Measurements from ENCODE around the gene ZSCAN9. TPM values are rescaled to one million over a fixed set of nuclear protein-coding genes. Genes with fewer than 3 reads are reported as not detected.

The ZSCAN9 gene
- total RNA-seq, 1 donor from 2014 or later, result 12.5 TPM

DNA sequence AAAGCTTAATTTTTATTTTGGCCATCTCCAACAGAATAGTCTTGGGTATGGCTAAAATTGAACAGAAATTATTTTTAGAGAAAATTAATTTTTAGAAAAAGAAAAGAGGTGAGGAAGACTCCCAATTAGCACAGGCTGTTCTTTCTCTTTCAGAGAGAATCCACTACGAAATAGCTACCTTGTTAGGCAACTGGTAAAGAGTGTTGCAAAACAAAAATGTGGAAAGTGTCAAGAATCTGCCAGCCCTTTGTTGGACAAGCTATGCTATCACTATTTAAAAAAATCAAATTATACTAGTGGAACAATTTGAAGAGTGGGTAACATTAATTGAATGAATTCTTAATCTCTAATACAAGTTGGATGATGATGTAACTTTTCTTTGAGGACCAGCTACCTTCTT, 19.2 kb upstream of the ZSCAN9 start:
- no peak overlapping the region for H3K4me3 ChIP-seq (ENCODE audit: low read depth, low read length)
- no peak for DNase-seq (ENCODE audit: low read depth)
- no peak for TF ChIP-seq CTCF (conservative IDR thresholded peaks at IDR 0.05; ENCODE audit: low read depth, low read length)

GRCh38 chr6:28206527-28206926, 18.5 kb upstream of the ZSCAN9 start:
- no peak overlapping the region for H3K4me3 ChIP-seq (ENCODE audit: low read depth, low read length)
- no peak for TF ChIP-seq CTCF (conservative IDR thresholded peaks at IDR 0.05; ENCODE audit: low read depth, low read length)
- DNase-seq (ENCODE audit: low read depth), result no peak

- peak overlapping the region; percentile 50 for H3K4me3 ChIP-seq (ENCODE audit: low read depth, low read length)
These were observed 18.1 kb upstream of the ZSCAN9 start for GRCh38 chr6:28206928-28207509.

GRCh38 chr6:28207510-28208110, 17.5 kb upstream of the ZSCAN9 start:
- TF ChIP-seq CTCF (conservative IDR thresholded peaks at IDR 0.05; ENCODE audit: low read depth, low read length), result no peak
- peak overlapping the region; percentile 50 for H3K4me3 ChIP-seq (ENCODE audit: low read depth, low read length)
- DNase-seq (ENCODE audit: low read depth), result no peak

More at GRCh38 chr6:28206928-28207509, 18.1 kb upstream of the ZSCAN9 start:
- no peak for TF ChIP-seq CTCF (conservative IDR thresholded peaks at IDR 0.05; ENCODE audit: low read depth, low read length)
- no peak for DNase-seq (ENCODE audit: low read depth)

DNA sequence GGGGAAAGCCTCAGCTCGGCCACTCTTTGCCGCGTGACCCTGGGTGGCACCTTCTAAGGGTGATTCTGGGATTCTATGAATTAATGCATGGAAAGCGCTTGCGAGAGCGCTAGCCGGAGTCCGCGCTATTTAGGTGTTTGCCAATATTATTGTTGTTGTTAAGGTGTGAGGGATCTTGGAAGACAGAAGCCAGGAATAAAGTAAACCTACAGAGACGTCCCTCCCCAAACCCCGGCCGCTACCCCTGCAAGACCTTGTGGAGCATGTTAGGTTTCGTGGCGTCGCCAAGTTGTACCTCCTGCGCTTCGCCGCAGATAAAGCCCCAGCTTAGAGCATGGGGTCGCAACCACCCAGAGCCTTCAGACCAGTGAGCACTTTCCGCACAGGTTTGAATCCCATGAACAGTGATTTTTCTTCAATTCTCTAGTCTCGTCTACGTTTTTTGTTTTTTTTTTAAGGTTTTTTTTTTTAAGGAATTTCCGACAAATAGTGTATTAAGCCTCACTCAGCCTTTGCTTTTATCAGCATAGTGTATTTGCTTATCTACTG, 16.9 kb upstream of the ZSCAN9 start:
- no peak for TF ChIP-seq CTCF (conservative IDR thresholded peaks at IDR 0.05; ENCODE audit: low read depth, low read length)
- H3K4me3 ChIP-seq (ENCODE audit: low read depth, low read length), result peak overlapping the region; percentile 50
- DNase-seq (ENCODE audit: low read depth), result no peak

GRCh38 chr6:28209753-28210535, 15.1 kb upstream of the ZSCAN9 start:
- H3K4me3 ChIP-seq (ENCODE audit: low read depth, low read length), result no peak overlapping the region
- no peak for DNase-seq (ENCODE audit: low read depth)
- no peak for TF ChIP-seq CTCF (conservative IDR thresholded peaks at IDR 0.05; ENCODE audit: low read depth, low read length)
